ENCODE data around the gene IFRD2.
A peak's percentile ranks its signal among the peaks of the same experiment; 100 is the strongest.

- peak in 1 of 2 experiments; percentile 52; a peak in 1 of 4 replicates for TF ChIP-seq EP300 (IDR thresholded peaks at IDR 0.05; ENCODE audit: low read depth in 2 of 2, low read length in 2 of 2)
- TF ChIP-seq EP300 (CRISPR knock-in tag; IDR thresholded peaks at IDR 0.05; ENCODE audit: borderline replicate concordance), result peak; percentile 35; the same call in 1 of the 2 replicates
- peak; percentile 45; the same call in 1 of the 2 replicates for TF ChIP-seq CREB1 (IDR thresholded peaks at IDR 0.05)
- TF ChIP-seq CREB1 (CRISPR knock-in tag; IDR thresholded peaks at IDR 0.05), result no peak
- no peak for TF ChIP-seq DMAP1 (CRISPR knock-in tag; IDR thresholded peaks at IDR 0.05)
- TF ChIP-seq CBFB (CRISPR knock-in tag; IDR thresholded peaks at IDR 0.05), result no peak
- TF ChIP-seq ZNF367 (CRISPR knock-in tag; IDR thresholded peaks at IDR 0.05; ENCODE audit: borderline replicate concordance), result no peak
- no peak for TF ChIP-seq KDM5A (IDR thresholded peaks at IDR 0.05; ENCODE audit: borderline replicate concordance, low read length)
Measured at GRCh38 chr3:50268703-50269451, 23.4 kb downstream of the IFRD2 start, which contains the start of gene SEMA3B.

Data from HepG2 (cell line).